ENCODE measurements around the gene LRRIQ1.

Gene LRRIQ1

GRCh38 chr12:85155791-85156190 is 119.6 kb downstream of the LRRIQ1 start:
- Histone ChIP-seq H2AFZ (ENCODE audit: low read length) (no peak overlapping the region), H3K9ac (ENCODE audit: low read length) (no peak overlapping the region), H4K20me1 (ENCODE audit: insufficient read depth, low read length) (no peaks in the 10 kb centered on the region), H3K4me1 (ENCODE audit: low read length) (no peaks in the 10 kb centered on the region), H3K4me3 (ENCODE audit: low read length) (no peak overlapping the region), H3K9me3 (replicated peaks; ENCODE audit: insufficient read depth, low read length) (no peaks in the 10 kb centered on the region), H3K9me2 (replicated peaks; ENCODE audit: insufficient read depth, low read length) (no peaks in the 10 kb centered on the region), H3K27ac (ENCODE audit: low read length) (no peak overlapping the region), H3K27me3 (replicated peaks; ENCODE audit: insufficient read depth, low read length) (no peaks in the 10 kb centered on the region), H3K4me2 (ENCODE audit: low read depth, low read length) (no peak overlapping the region), H3F3A (ENCODE audit: insufficient read depth, low read length) (no peaks in the 10 kb centered on the region), H3K36me3 (replicated peaks; ENCODE audit: insufficient read depth, low read length) (no peaks in the 10 kb centered on the region), H3K79me2 (ENCODE audit: low read length) (no peaks in the 10 kb centered on the region)
- TF ChIP-seq EZH2 (optimal IDR thresholded peaks at IDR 0.05; ENCODE audit: low read depth, low read length), result no peak
- TF ChIP-seq EZH2phosphoT487 (IDR thresholded peaks at IDR 0.05; ENCODE audit: low read length), result no peak
- TF ChIP-seq, protein P1, sequence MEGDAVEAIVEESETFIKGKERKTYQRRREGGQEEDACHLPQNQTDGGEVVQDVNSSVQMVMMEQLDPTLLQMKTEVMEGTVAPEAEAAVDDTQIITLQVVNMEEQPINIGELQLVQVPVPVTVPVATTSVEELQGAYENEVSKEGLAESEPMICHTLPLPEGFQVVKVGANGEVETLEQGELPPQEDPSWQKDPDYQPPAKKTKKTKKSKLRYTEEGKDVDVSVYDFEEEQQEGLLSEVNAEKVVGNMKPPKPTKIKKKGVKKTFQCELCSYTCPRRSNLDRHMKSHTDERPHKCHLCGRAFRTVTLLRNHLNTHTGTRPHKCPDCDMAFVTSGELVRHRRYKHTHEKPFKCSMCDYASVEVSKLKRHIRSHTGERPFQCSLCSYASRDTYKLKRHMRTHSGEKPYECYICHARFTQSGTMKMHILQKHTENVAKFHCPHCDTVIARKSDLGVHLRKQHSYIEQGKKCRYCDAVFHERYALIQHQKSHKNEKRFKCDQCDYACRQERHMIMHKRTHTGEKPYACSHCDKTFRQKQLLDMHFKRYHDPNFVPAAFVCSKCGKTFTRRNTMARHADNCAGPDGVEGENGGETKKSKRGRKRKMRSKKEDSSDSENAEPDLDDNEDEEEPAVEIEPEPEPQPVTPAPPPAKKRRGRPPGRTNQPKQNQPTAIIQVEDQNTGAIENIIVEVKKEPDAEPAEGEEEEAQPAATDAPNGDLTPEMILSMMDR (IDR thresholded peaks at IDR 0.05; ENCODE audit: low read length), result peak; percentile 36
- peak; percentile 26 for DNase-seq

GRCh38 chr12:85156569-85156968 is 120.4 kb downstream of the LRRIQ1 start:
- Histone ChIP-seq H3K9ac (ENCODE audit: low read length) (no peak overlapping the region), H4K20me1 (ENCODE audit: insufficient read depth, low read length) (no peaks in the 10 kb centered on the region), H3K27me3 (replicated peaks; ENCODE audit: insufficient read depth, low read length) (no peaks in the 10 kb centered on the region), H3K4me2 (ENCODE audit: low read depth, low read length) (no peak overlapping the region), H3K9me2 (replicated peaks; ENCODE audit: insufficient read depth, low read length) (no peaks in the 10 kb centered on the region), H3K4me1 (ENCODE audit: low read length) (no peaks in the 10 kb centered on the region), H3F3A (ENCODE audit: insufficient read depth, low read length) (no peaks in the 10 kb centered on the region), H3K79me2 (ENCODE audit: low read length) (no peaks in the 10 kb centered on the region), H3K9me3 (replicated peaks; ENCODE audit: insufficient read depth, low read length) (no peaks in the 10 kb centered on the region), H3K36me3 (replicated peaks; ENCODE audit: insufficient read depth, low read length) (no peaks in the 10 kb centered on the region), H2AFZ (ENCODE audit: low read length) (no peak overlapping the region), H3K4me3 (ENCODE audit: low read length) (no peak overlapping the region), H3K27ac (ENCODE audit: low read length) (no peak overlapping the region)
- no peak for DNase-seq
- TF ChIP-seq EZH2 (optimal IDR thresholded peaks at IDR 0.05; ENCODE audit: low read depth, low read length) (no peak), EZH2phosphoT487 (IDR thresholded peaks at IDR 0.05; ENCODE audit: low read length) (no peak)

DNA sequence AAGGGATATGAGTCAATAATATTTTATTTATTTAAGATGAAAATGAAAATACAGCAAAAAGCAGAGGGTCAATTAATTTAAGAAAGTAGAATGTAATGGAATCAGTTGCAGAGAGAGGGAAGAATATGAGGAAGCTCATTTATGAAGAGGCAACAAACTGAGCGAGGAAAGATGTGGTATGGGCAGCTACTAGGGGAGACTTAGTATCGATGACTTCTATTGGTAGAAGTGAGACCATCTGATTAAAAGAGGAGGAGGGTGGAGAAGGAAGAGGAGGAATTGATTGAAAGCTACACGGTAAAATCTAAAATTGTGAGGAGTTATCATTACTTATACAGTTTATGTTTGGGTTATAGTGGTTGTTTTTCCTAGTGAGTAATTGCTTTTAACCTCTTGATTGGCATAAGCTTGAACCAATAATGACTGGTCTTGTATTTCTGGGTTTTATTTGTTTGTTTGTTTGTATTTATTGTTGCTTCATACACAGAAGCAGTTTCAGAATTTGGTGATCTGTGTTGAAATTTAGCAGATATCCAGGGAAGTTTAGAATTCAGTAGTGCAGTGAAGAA is 121.0 kb downstream of the LRRIQ1 start:
- TF ChIP-seq, protein P1 (IDR thresholded peaks at IDR 0.05; ENCODE audit: low read length), result no peak
- no peak for TF ChIP-seq EZH2phosphoT487 (IDR thresholded peaks at IDR 0.05; ENCODE audit: low read length)
- no peaks in the 10 kb centered on the region for H3K36me3 ChIP-seq (replicated peaks; ENCODE audit: insufficient read depth, low read length)
- H3K9me2 ChIP-seq (replicated peaks; ENCODE audit: insufficient read depth, low read length), result no peaks in the 10 kb centered on the region
- H4K20me1 ChIP-seq (ENCODE audit: insufficient read depth, low read length), result no peaks in the 10 kb centered on the region
- H3K4me2 ChIP-seq (ENCODE audit: low read depth, low read length), result no peak overlapping the region
- no peak overlapping the region for H3K9ac ChIP-seq (ENCODE audit: low read length)
- no peaks in the 10 kb centered on the region for H3K79me2 ChIP-seq (ENCODE audit: low read length)
- H3K9me3 ChIP-seq (replicated peaks; ENCODE audit: insufficient read depth, low read length), result no peaks in the 10 kb centered on the region
- DNase-seq, result no peak
- no peaks in the 10 kb centered on the region for H3K4me1 ChIP-seq (ENCODE audit: low read length)
- H2AFZ ChIP-seq (ENCODE audit: low read length), result no peak overlapping the region
- H3K27me3 ChIP-seq (replicated peaks; ENCODE audit: insufficient read depth, low read length), result no peaks in the 10 kb centered on the region
- no peak overlapping the region for H3K4me3 ChIP-seq (ENCODE audit: low read length)
- no peak overlapping the region for H3K27ac ChIP-seq (ENCODE audit: low read length)
- no peaks in the 10 kb centered on the region for H3F3A ChIP-seq (ENCODE audit: insufficient read depth, low read length)

- H3K79me2 ChIP-seq (ENCODE audit: low read length), result no peaks in the 10 kb centered on the region
- no peak for DNase-seq
- no peaks in the 10 kb centered on the region for H3K36me3 ChIP-seq (replicated peaks; ENCODE audit: insufficient read depth, low read length)
Observed at GRCh38 chr12:85163752-85164321, 127.7 kb downstream of the LRRIQ1 start.

More at GRCh38 chr12:85163752-85164321, 127.7 kb downstream of the LRRIQ1 start:
- no peaks in the 10 kb centered on the region for H3K27me3 ChIP-seq (replicated peaks; ENCODE audit: insufficient read depth, low read length)
- H3K9me2 ChIP-seq (replicated peaks; ENCODE audit: insufficient read depth, low read length), result no peaks in the 10 kb centered on the region
- no peaks in the 10 kb centered on the region for H3F3A ChIP-seq (ENCODE audit: insufficient read depth, low read length)
- H3K9ac ChIP-seq (ENCODE audit: low read length), result no peak overlapping the region
- H3K9me3 ChIP-seq (replicated peaks; ENCODE audit: insufficient read depth, low read length), result no peaks in the 10 kb centered on the region
- no peak overlapping the region for H3K4me2 ChIP-seq (ENCODE audit: low read depth, low read length)
- TF ChIP-seq EZH2 (optimal IDR thresholded peaks at IDR 0.05; ENCODE audit: low read depth, low read length) (no peak), EZH2phosphoT487 (IDR thresholded peaks at IDR 0.05; ENCODE audit: low read length) (no peak)
- TF ChIP-seq, protein P1 (IDR thresholded peaks at IDR 0.05; ENCODE audit: low read length), result no peak
- no peaks in the 10 kb centered on the region for H3K4me1 ChIP-seq (ENCODE audit: low read length)
- no peak overlapping the region for H2AFZ ChIP-seq (ENCODE audit: low read length)
- no peak overlapping the region for H3K27ac ChIP-seq (ENCODE audit: low read length)
- no peak overlapping the region for H3K4me3 ChIP-seq (ENCODE audit: low read length)
- no peaks in the 10 kb centered on the region for H4K20me1 ChIP-seq (ENCODE audit: insufficient read depth, low read length)
